Measurements from ENCODE around the gene PKHD1. TPM values are rescaled to one million over a fixed set of nuclear protein-coding genes. Genes with fewer than 3 reads are reported as not detected.

Gene PKHD1
- total RNA-seq, 1 experiment from 2014 or later = 0.43 TPM

DNA sequence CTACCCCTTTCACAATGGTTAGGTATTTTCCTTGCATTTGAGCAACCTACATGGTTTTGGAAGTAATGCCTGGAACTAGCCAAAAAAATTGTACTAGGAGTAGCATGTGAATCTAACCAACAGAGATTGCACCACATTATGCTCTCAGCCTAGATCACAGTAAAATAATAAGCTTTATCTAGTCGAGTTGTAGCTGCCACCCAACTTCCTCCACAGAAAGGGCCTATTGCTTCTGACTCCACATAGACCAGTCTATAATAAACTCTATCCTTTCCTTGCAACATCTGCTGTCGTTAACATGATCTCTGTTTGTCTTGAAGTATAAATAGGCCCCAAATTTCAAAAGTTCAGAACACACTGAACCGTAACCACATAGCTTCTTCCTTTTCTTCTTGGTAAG lies 375.5 kb downstream of the PKHD1 start:
- Histone ChIP-seq H3K36me3 (ENCODE audit: insufficient read depth, low read length, poor library complexity, severe bottlenecking) (no peaks in the 10 kb centered on the region), H3K9me3 (ENCODE audit: low read depth, low read length, poor library complexity, severe bottlenecking) (no peaks in the 10 kb centered on the region), H3K4me1 (ENCODE audit: insufficient read depth, low read length, poor library complexity, severe bottlenecking) (no peaks in the 10 kb centered on the region), H3K27me3 (replicated peaks; ENCODE audit: insufficient read depth, low read depth, low read length, poor library complexity) (peaks cover 16% of the 10 kb centered on the region), H3K27ac (ENCODE audit: low read depth, low read length, poor library complexity, severe bottlenecking) (no peak overlapping the region), H3K4me3 (ENCODE audit: low read depth, low read length, poor library complexity, severe bottlenecking) (no peak overlapping the region)
- no peak for DNase-seq (ENCODE audit: low spot score)
- intact Hi-C loops (cut with micrococcal nuclease; ENCODE audit: unreplicated experiment) = no loop called here
- ChIA-PET POLR2A (ENCODE audit: low non-redundant PET) (no interaction called here), CTCF (no interaction called here)
- BruUV-seq (replicated peaks) = no TSS peak
- TF ChIP-seq, protein P1, sequence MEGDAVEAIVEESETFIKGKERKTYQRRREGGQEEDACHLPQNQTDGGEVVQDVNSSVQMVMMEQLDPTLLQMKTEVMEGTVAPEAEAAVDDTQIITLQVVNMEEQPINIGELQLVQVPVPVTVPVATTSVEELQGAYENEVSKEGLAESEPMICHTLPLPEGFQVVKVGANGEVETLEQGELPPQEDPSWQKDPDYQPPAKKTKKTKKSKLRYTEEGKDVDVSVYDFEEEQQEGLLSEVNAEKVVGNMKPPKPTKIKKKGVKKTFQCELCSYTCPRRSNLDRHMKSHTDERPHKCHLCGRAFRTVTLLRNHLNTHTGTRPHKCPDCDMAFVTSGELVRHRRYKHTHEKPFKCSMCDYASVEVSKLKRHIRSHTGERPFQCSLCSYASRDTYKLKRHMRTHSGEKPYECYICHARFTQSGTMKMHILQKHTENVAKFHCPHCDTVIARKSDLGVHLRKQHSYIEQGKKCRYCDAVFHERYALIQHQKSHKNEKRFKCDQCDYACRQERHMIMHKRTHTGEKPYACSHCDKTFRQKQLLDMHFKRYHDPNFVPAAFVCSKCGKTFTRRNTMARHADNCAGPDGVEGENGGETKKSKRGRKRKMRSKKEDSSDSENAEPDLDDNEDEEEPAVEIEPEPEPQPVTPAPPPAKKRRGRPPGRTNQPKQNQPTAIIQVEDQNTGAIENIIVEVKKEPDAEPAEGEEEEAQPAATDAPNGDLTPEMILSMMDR (conservative IDR thresholded peaks at IDR 0.05; ENCODE audit: low read depth, low read length) = no peak
- TF ChIP-seq EZH2 (IDR thresholded peaks at IDR 0.05; ENCODE audit: borderline replicate concordance, low read depth, low read length, poor library complexity, severe bottlenecking) = no peak

DNA sequence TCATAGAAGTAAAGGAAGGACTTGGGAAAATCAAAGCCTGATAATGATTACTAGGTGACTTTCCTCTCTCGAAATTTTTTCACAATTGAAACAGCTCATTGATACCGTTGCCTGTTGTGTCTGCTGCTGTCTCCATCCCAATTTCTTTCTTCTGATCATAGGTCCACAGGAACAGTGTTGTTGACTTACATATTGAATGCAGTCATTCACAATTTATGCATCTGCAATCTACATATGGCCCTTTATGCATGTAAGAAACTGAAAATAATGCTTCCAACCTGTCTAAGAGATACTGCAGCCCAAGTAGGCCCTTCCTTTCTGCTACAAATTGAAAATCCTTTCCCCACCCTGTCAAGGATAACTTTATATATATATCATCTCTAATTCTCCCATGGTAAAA lies 381.3 kb downstream of the PKHD1 start:
- DNase-seq (ENCODE audit: low spot score) = no peak
- H3K9me3 ChIP-seq (ENCODE audit: low read depth, low read length, poor library complexity, severe bottlenecking) = no peaks in the 10 kb centered on the region
- CTCF ChIA-PET = no interaction called here
- no peak for TF ChIP-seq EZH2 (IDR thresholded peaks at IDR 0.05; ENCODE audit: borderline replicate concordance, low read depth, low read length, poor library complexity, severe bottlenecking)
- TF ChIP-seq, protein P1 (conservative IDR thresholded peaks at IDR 0.05; ENCODE audit: low read depth, low read length) = no peak
- POLR2A ChIA-PET (ENCODE audit: low non-redundant PET) = no interaction called here
- no peaks in the 10 kb centered on the region for H3K4me1 ChIP-seq (ENCODE audit: insufficient read depth, low read length, poor library complexity, severe bottlenecking)
- no peak overlapping the region for H3K27ac ChIP-seq (ENCODE audit: low read depth, low read length, poor library complexity, severe bottlenecking)
- no peak overlapping the region for H3K4me3 ChIP-seq (ENCODE audit: low read depth, low read length, poor library complexity, severe bottlenecking)
- BruUV-seq (replicated peaks) = no TSS peak
- peaks cover 22% of the 10 kb centered on the region for H3K27me3 ChIP-seq (replicated peaks; ENCODE audit: insufficient read depth, low read depth, low read length, poor library complexity)
- intact Hi-C loops (cut with micrococcal nuclease; ENCODE audit: unreplicated experiment) = no loop called here
- H3K36me3 ChIP-seq (ENCODE audit: insufficient read depth, low read length, poor library complexity, severe bottlenecking) = no peaks in the 10 kb centered on the region

GRCh38 chr6:51704932-51705540 lies 382.4 kb downstream of the PKHD1 start:
- no peak for DNase-seq (ENCODE audit: low spot score)
- no TSS peak for BruUV-seq (replicated peaks)
- CTCF ChIA-PET = no interaction called here

More at GRCh38 chr6:51704932-51705540, 382.4 kb downstream of the PKHD1 start:
- H3K9me3 ChIP-seq (ENCODE audit: low read depth, low read length, poor library complexity, severe bottlenecking) = no peaks in the 10 kb centered on the region
- no peaks in the 10 kb centered on the region for H3K36me3 ChIP-seq (ENCODE audit: insufficient read depth, low read length, poor library complexity, severe bottlenecking)
- H3K4me3 ChIP-seq (ENCODE audit: low read depth, low read length, poor library complexity, severe bottlenecking) = no peak overlapping the region
- H3K4me1 ChIP-seq (ENCODE audit: insufficient read depth, low read length, poor library complexity, severe bottlenecking) = no peaks in the 10 kb centered on the region
- no peak for TF ChIP-seq EZH2 (IDR thresholded peaks at IDR 0.05; ENCODE audit: borderline replicate concordance, low read depth, low read length, poor library complexity, severe bottlenecking)
- TF ChIP-seq, protein P1 (conservative IDR thresholded peaks at IDR 0.05; ENCODE audit: low read depth, low read length) = no peak
- no peak overlapping the region for H3K27ac ChIP-seq (ENCODE audit: low read depth, low read length, poor library complexity, severe bottlenecking)
- peaks cover 22% of the 10 kb centered on the region for H3K27me3 ChIP-seq (replicated peaks; ENCODE audit: insufficient read depth, low read depth, low read length, poor library complexity)
- intact Hi-C loops (cut with micrococcal nuclease; ENCODE audit: unreplicated experiment) = no loop called here
- POLR2A ChIA-PET (ENCODE audit: low non-redundant PET) = no interaction called here
